ENCODE data around the gene FAT4.
A peak's percentile ranks its signal among the peaks of the same experiment; 100 is the strongest.

Gene FAT4

GRCh38 chr4:125306533-125306932, 8.2 kb upstream of the FAT4 start:
- DNase-seq (ENCODE audit: low spot score), result no peak
- TF ChIP-seq CTCF (IDR thresholded peaks at IDR 0.05; ENCODE audit: extremely low read depth, missing control alignments), result no peak

GRCh38 chr4:125311503-125311902, 3.3 kb upstream of the FAT4 start:
- TF ChIP-seq CTCF (IDR thresholded peaks at IDR 0.05; ENCODE audit: extremely low read depth, missing control alignments), result no peak
- DNase-seq (ENCODE audit: low spot score), result no peak

- peak; percentile 16 for TF ChIP-seq CTCF (IDR thresholded peaks at IDR 0.05; ENCODE audit: extremely low read depth, missing control alignments)
- DNase-seq (ENCODE audit: low spot score), result peak; percentile 66
Observed at GRCh38 chr4:125313497-125313896, 1.3 kb upstream of the FAT4 start.

- no peak for DNase-seq (ENCODE audit: low spot score)
- no peak for TF ChIP-seq CTCF (IDR thresholded peaks at IDR 0.05; ENCODE audit: extremely low read depth, missing control alignments)
Observed at GRCh38 chr4:125313989-125314667, 627 bp upstream of the FAT4 start.

GRCh38 chr4:125315576-125316400, 1.0 kb downstream of the FAT4 start:
- DNase-seq (ENCODE audit: low spot score), result peak; percentile 21
- no peak for TF ChIP-seq CTCF (IDR thresholded peaks at IDR 0.05; ENCODE audit: extremely low read depth, missing control alignments)

- TF ChIP-seq CTCF (IDR thresholded peaks at IDR 0.05; ENCODE audit: extremely low read depth, missing control alignments), result no peak
- DNase-seq (ENCODE audit: low spot score), result peak; percentile 12
Observed at GRCh38 chr4:125316401-125316790, 1.6 kb downstream of the FAT4 start.

- no peak for TF ChIP-seq CTCF (IDR thresholded peaks at IDR 0.05; ENCODE audit: extremely low read depth, missing control alignments)
- no peak for DNase-seq (ENCODE audit: low spot score)
Observed at GRCh38 chr4:125316791-125317524, 2.2 kb downstream of the FAT4 start.
